SK-N-SH (cell line): ENCODE results near the gene SEM1. TPM values are rescaled to one million over a fixed set of nuclear protein-coding genes. Genes with fewer than 3 reads are reported as not detected.

Source experiments
- CTCF ChIA-PET: fragments of 300-600, 350-600 bp; formaldehyde crosslinking; extraction: SDS; loops from one replicate; lab custom pipeline; 2021; lab: Yijun Ruan, JAX
- POLR2A ChIA-PET: fragments of 350-600 bp; sonication (Branson Sonifier 250); formaldehyde crosslinking; extraction: SDS; loops from one replicate; lab custom pipeline; 2020; ENCODE audit warnings: antibody characterized with exemption, inconsistent platforms; lab: Yijun Ruan, JAX
- DNase-seq: peaks from one replicate; pipeline ENCODE4 v3.0.0; 2012
- H2AFZ ChIP-seq: fragments of 200-600 bp; sonication (generic); 2 replicates; pipeline ENCODE4 v1.8.1; 2016; ENCODE audit warnings: antibody characterized with exemption, mild to moderate bottlenecking, low read depth
- H3F3A ChIP-seq: fragments of 200-600 bp; sonication (generic); replicated peaks from 2 replicates; pipeline ENCODE3; 2016; ENCODE audit warnings: antibody characterized with exemption, mild to moderate bottlenecking; ENCODE audit not compliant: insufficient read depth
- H3K27ac ChIP-seq, 2 experiments: fragments of 200-500 bp in 1 of 2; fragments of 200-600 bp in 1 of 2; sonication (Bioruptor generic) in 1 of 2; sonication (generic), shearing (Covaris generic) in 1 of 2; 2 replicates each; pipeline versions ENCODE4 v1.5.1 to v1.6.1; 2014 to 2016; ENCODE audit warnings: low read depth in 2 of 2, inconsistent platforms in 1 of 2, low read length in 1 of 2, mild to moderate bottlenecking in 1 of 2, mixed read lengths in 1 of 2
- H3K27me3 ChIP-seq: fragments of 200-600 bp; sonication (generic), shearing (Covaris generic); 2 replicates; pipeline ENCODE4 v1.6.1; 2016; ENCODE audit warnings: mixed run types; ENCODE audit not compliant: insufficient read depth
- H3K36me3 ChIP-seq, 2 experiments: fragments of 200-500 bp in 1 of 2; fragments of 200-600 bp in 1 of 2; sonication (Bioruptor generic) in 1 of 2; sonication (generic) in 1 of 2; replicated peaks in 1 of 2; 2 replicates each; pipeline versions ENCODE3 to v1.5.1; 2014 to 2016; ENCODE audit warnings: low read length in 1 of 2, mild to moderate bottlenecking in 1 of 2; ENCODE audit not compliant: insufficient read depth in 2 of 2, control insufficient read depth in 1 of 2
- H3K4me1 ChIP-seq, 2 experiments: fragments of 200-500 bp in 1 of 2; fragments of 200-600 bp in 1 of 2; sonication (Bioruptor generic) in 1 of 2; sonication (generic), shearing (Covaris generic) in 1 of 2; 2 replicates each; pipeline versions ENCODE4 v1.5.1 to v1.6.1; 2014 to 2016; ENCODE audit warnings: low read depth in 1 of 2, low read length in 1 of 2, mixed run types in 1 of 2; ENCODE audit not compliant: insufficient read depth in 2 of 2, control insufficient read depth in 1 of 2
- H3K4me2 ChIP-seq: fragments of 200-600 bp; sonication (generic), shearing (Covaris generic); 2 replicates; pipeline ENCODE4 v1.6.1; 2017; ENCODE audit warnings: mixed run types
- H3K4me3 ChIP-seq, 2 experiments: fragments of 200-500 bp in 1 of 2; fragments of 200-600 bp in 1 of 2; sonication (Bioruptor generic) in 1 of 2; sonication (generic), shearing (Covaris generic) in 1 of 2; 2 replicates each; pipeline versions ENCODE4 v1.5.1 to v1.8.1; 2014 to 2016; ENCODE audit warnings: low read depth in 2 of 2, inconsistent platforms in 1 of 2, low read length in 1 of 2, mild to moderate bottlenecking in 1 of 2, mixed read lengths in 1 of 2, moderate library complexity in 1 of 2
- H3K79me2 ChIP-seq: fragments of 200-600 bp; sonication (generic); 2 replicates; pipeline ENCODE4 v1.8.1; 2017; ENCODE audit warnings: mild to moderate bottlenecking; ENCODE audit not compliant: insufficient read depth
- H3K9ac ChIP-seq: fragments of 200-600 bp; sonication (generic); 2 replicates; pipeline ENCODE4 v1.6.1; 2017; ENCODE audit warnings: mixed run types
- H3K9me2 ChIP-seq: fragments of 200-600 bp; sonication (generic); 2 replicates; pipeline ENCODE4 v1.6.1; 2017; ENCODE audit warnings: mixed run types
- H3K9me3 ChIP-seq: fragments of 200-600 bp; sonication (generic); 2 replicates; pipeline ENCODE4 v1.6.1; 2017; ENCODE audit warnings: mixed run types, mild to moderate bottlenecking, moderate library complexity
- H4K20me1 ChIP-seq: fragments of 200-600 bp; sonication (generic); 2 replicates; pipeline ENCODE4 v1.6.1; 2017; ENCODE audit warnings: mild to moderate bottlenecking, mixed run types; ENCODE audit not compliant: insufficient read depth
- ELF1 ChIP-seq: IDR thresholded peaks from 2 replicates; pipeline ENCODE4 v1.4.0; 2012
- EP300 ChIP-seq, 2 experiments: IDR thresholded peaks; 2 replicates each; pipeline versions ENCODE4 v1.4.0 to v1.6.1; 2012; ENCODE audit warnings: borderline replicate concordance in 1 of 2, low read depth in 1 of 2, low read length in 1 of 2
- GABPA ChIP-seq: IDR thresholded peaks from 2 replicates; pipeline ENCODE4 v1.4.0; 2012; ENCODE audit warnings: low read depth, mild to moderate bottlenecking
- GATA2 ChIP-seq: sonication (generic); formaldehyde crosslinking; IDR thresholded peaks from 2 replicates; pipeline ENCODE4 v1.5.0; 2020; ENCODE audit warnings: mild to moderate bottlenecking, missing genetic modification reagents
- MXI1 ChIP-seq: IDR thresholded peaks from 2 replicates; pipeline ENCODE4 v1.6.1; 2012; ENCODE audit warnings: mild to moderate bottlenecking, low read depth, low read length, improper control_type of control experiment
- POLR2AphosphoS5 ChIP-seq: IDR thresholded peaks from 2 replicates; pipeline ENCODE4 v1.6.1; 2012; ENCODE audit warnings: low read depth, low read length
- RFX5 ChIP-seq: IDR thresholded peaks from 2 replicates; pipeline ENCODE4 v1.6.1; 2012; ENCODE audit warnings: mild to moderate bottlenecking, improper control_type of control experiment, low read length
- RXRA ChIP-seq: IDR thresholded peaks from 2 replicates; pipeline ENCODE4 v1.4.0; 2012; ENCODE audit warnings: low read depth, mild to moderate bottlenecking, borderline replicate concordance
- TEAD4 ChIP-seq: IDR thresholded peaks from 2 replicates; pipeline ENCODE4 v1.4.0; 2012; ENCODE audit warnings: mild to moderate bottlenecking, borderline replicate concordance; ENCODE audit not compliant: insufficient read depth
- YY1 ChIP-seq: IDR thresholded peaks from 2 replicates; pipeline ENCODE4 v1.4.0; 2012; ENCODE audit warnings: low read depth, mild to moderate bottlenecking
- WGBS: methylation state at CpG from one replicate; pipeline ENCODE4 v1.1.6; 2017; ENCODE audit warnings: low lambda C conversion rate; 5-methylcytosine and 5-hydroxymethylcytosine counted together
- polyA plus RNA-seq, 3 experiments: library from polyadenylated mRNA; depleted of rRNA; stranded (reverse); fragments of >200 nt; gene quantifications; 2 replicates each; pipeline ENCODE4 v1.2.3, GENCODE V29; 2012
- TF ChIP-seq, protein P1 (sequence below): IDR thresholded peaks from 2 replicates; pipeline ENCODE4 v1.4.0; 2012; ENCODE audit warnings: low read depth, borderline replicate concordance
- TF ChIP-seq, protein P2 (sequence below): IDR thresholded peaks from 2 replicates; pipeline ENCODE4 v1.4.0; 2012; ENCODE audit warnings: low read depth
- TF ChIP-seq, protein P3 (sequence below): fragments of 150-350 bp; IDR thresholded peaks from 2 replicates; pipeline ENCODE4 v1.6.1; 2017; ENCODE audit warnings: antibody characterized with exemption, low read length, low read depth, borderline replicate concordance

The SEM1 gene
- polyA plus RNA-seq, 1 of the 3 experiments (the other 2 are of a cell fraction): 56.3 TPM

DNA sequence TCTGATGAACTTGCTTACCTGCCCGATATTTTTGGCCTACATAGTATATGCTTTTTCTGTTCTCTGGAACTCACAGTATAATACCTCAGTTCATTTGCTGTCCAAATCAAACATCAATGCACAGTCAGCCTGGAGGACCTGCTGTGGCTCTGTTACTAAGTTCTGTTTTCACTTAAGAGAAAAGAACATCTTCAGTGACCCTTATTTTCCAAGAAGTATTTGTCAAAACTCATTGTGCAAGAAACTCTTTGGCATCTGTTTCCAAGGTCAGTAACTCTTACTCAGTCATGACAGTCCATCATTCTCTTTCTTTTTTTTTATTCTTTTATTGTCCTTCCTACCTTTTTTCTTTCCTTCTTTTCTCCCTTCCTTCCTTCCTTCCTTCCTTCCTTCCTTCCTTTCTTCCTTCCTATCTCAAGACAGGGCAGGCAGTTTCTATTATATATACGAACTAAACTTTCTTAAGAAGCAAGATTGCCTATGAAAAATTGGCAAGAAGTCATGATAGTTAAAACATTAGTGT, 37.8 kb upstream of the SEM1 start:
- no peak overlapping the region for H3K9ac ChIP-seq
- H3K4me2 ChIP-seq: no peak overlapping the region
- no peak overlapping the region for H2AFZ ChIP-seq
- no peaks in the 10 kb centered on the region for H3K9me3 ChIP-seq
- H3K9me2 ChIP-seq: no peaks in the 10 kb centered on the region
- POLR2A ChIA-PET: no interaction called here
- no peak for TF ChIP-seq RFX5
- TF ChIP-seq, protein P1, sequence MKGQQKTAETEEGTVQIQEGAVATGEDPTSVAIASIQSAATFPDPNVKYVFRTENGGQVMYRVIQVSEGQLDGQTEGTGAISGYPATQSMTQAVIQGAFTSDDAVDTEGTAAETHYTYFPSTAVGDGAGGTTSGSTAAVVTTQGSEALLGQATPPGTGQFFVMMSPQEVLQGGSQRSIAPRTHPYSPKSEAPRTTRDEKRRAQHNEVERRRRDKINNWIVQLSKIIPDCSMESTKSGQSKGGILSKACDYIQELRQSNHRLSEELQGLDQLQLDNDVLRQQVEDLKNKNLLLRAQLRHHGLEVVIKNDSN: no peak
- H3K4me1 ChIP-seq: no peaks in the 10 kb centered on the region; a peak in 1 of 4 replicates
- H3K27ac ChIP-seq: no peak overlapping the region
- no peaks in the 10 kb centered on the region for H4K20me1 ChIP-seq
- no peaks in the 10 kb centered on the region for H3K79me2 ChIP-seq
- no peak for DNase-seq
- H3K4me3 ChIP-seq: no peak overlapping the region
- H3K27me3 ChIP-seq: no peaks in the 10 kb centered on the region
- no peaks in the 10 kb centered on the region for H3F3A ChIP-seq
- WGBS: 59% methylated on average over 2 of the region's 2 CpGs
- no peaks in the 10 kb centered on the region for H3K36me3 ChIP-seq
- CTCF ChIA-PET: interaction anchor here (0.8 kb wide), 1 partner anchor 26 kb away, joined by 3 read pairs; no protein-coding TSS in a partner anchor

DNA sequence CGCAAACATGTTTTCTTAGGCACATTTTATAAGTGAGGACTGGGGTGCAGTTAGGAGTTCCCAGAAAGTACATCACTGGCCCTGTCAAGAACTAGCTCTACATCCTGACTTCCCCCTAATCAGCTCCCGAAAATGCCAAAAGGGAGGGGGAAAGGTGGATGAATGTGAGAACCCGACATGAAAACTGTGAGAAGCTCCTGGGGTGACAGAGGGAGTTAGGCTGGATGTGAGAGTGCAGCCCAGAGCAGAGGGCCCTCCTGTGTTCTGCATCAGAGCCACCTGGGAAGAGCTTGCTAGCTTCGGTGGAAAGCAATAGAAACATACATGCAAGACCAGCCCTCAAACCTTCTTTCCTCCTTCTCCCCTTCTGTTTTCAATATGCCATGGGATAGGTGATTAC, 30.5 kb upstream of the SEM1 start:
- Histone ChIP-seq H3K27me3 (no peaks in the 10 kb centered on the region), H3K4me2 (no peak overlapping the region), H3F3A (no peaks in the 10 kb centered on the region), H3K4me3 (no peak overlapping the region), H3K9me3 (no peaks in the 10 kb centered on the region), H3K79me2 (no peaks in the 10 kb centered on the region), H3K4me1 (no peaks in the 10 kb centered on the region; a peak in 1 of 4 replicates), H3K9me2 (no peaks in the 10 kb centered on the region), H3K9ac (no peak overlapping the region), H3K36me3 (no peaks in the 10 kb centered on the region), H2AFZ (no peak overlapping the region), H4K20me1 (no peaks in the 10 kb centered on the region), H3K27ac (no peak overlapping the region)
- 25% methylated on average over 4 of the region's 4 CpGs for WGBS
- TF ChIP-seq, protein P2, sequence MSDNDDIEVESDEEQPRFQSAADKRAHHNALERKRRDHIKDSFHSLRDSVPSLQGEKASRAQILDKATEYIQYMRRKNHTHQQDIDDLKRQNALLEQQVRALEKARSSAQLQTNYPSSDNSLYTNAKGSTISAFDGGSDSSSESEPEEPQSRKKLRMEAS: no peak
- TF ChIP-seq, protein P1: no peak
- TF ChIP-seq GATA2 (CRISPR knock-in tag) (no peak), EP300 (IDR thresholded peaks at IDR 0.05; ENCODE audit: borderline replicate concordance in 1 of 2, low read depth in 1 of 2, low read length in 1 of 2) (no peak), YY1 (no peak), GABPA (no peak), ELF1 (no peak), RXRA (no peak), MXI1 (no peak), POLR2AphosphoS5 (no peak), TEAD4 (no peak)
- TF ChIP-seq, protein P3, sequence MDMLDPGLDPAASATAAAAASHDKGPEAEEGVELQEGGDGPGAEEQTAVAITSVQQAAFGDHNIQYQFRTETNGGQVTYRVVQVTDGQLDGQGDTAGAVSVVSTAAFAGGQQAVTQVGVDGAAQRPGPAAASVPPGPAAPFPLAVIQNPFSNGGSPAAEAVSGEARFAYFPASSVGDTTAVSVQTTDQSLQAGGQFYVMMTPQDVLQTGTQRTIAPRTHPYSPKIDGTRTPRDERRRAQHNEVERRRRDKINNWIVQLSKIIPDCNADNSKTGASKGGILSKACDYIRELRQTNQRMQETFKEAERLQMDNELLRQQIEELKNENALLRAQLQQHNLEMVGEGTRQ: no peak
- POLR2A ChIA-PET: interaction anchor here (0.5 kb wide), 1 partner anchor 55 kb away, joined by 3 read pairs; no protein-coding TSS in a partner anchor
- CTCF ChIA-PET: no interaction called here
- DNase-seq: no peak
